WTC11 (cell line): ENCODE data around the gene IQGAP3. TPM values are rescaled to one million over a fixed set of nuclear protein-coding genes. Genes with fewer than 3 reads are reported as not detected.

ENCODE experiments used
- ATAC-seq: fragments of 200-7000 bp; cut with Tn5 transposase; 2 replicates; pipeline ENCODE4 v1.10.0; 2021; ENCODE audit warnings: mild to moderate bottlenecking, moderate library complexity
- CTCF ChIA-PET: fragments of 300-600 bp; sonication (Branson Sonifier 250); formaldehyde crosslinking; loops from one replicate; lab custom pipeline; 2021; ENCODE audit warnings: antibody characterized with exemption; lab: Charles Lee
- POLR2A ChIA-PET: fragments of 350-600 bp; sonication (Branson Sonifier 250); formaldehyde crosslinking; loops from one replicate; lab custom pipeline; 2021; ENCODE audit warnings: antibody characterized with exemption; lab: Charles Lee
- DNase-seq: peaks from one replicate; pipeline ENCODE4 v3.0.0; 2021; ENCODE audit warnings: low spot score
- H3K27ac Mint-ChIP-seq: 2 replicates; pipeline ENCODE4 v1.8.0; 2021; ENCODE audit warnings: mixed read lengths
- H3K27me3 Mint-ChIP-seq: 2 replicates; pipeline ENCODE4 v1.8.0; 2021; ENCODE audit warnings: low read depth, mild to moderate bottlenecking, moderate library complexity, mixed read lengths
- H3K36me3 Mint-ChIP-seq: 2 replicates; pipeline ENCODE4 v1.8.0; 2021; ENCODE audit warnings: mixed read lengths
- H3K4me1 Mint-ChIP-seq: 2 replicates; pipeline ENCODE4 v1.8.0; 2022; ENCODE audit warnings: mixed read lengths
- H3K4me3 Mint-ChIP-seq: 2 replicates; pipeline ENCODE4 v1.8.0; 2021; ENCODE audit warnings: mild to moderate bottlenecking, moderate library complexity, mixed read lengths
- H3K9me3 Mint-ChIP-seq: 2 replicates; pipeline ENCODE4 v1.8.0; 2021; ENCODE audit warnings: mixed read lengths
- ATF2 ChIP-seq: sonication (generic); formaldehyde crosslinking; IDR thresholded peaks from 2 replicates; pipeline ENCODE4 v1.8.1; 2022; ENCODE audit warnings: low read depth, missing genetic modification reagents, borderline replicate concordance
- E2F4 ChIP-seq: sonication (generic); formaldehyde crosslinking; IDR thresholded peaks from 2 replicates; pipeline ENCODE4 v1.8.1; 2022; ENCODE audit warnings: low read depth, mild to moderate bottlenecking, moderate library complexity, missing genetic modification reagents, borderline replicate concordance
- E2F5 ChIP-seq: sonication (generic); formaldehyde crosslinking; IDR thresholded peaks from 2 replicates; pipeline ENCODE4 v1.8.1; 2022; ENCODE audit warnings: mild to moderate bottlenecking, moderate library complexity, missing genetic modification reagents
- FOXJ3 ChIP-seq: sonication (generic); formaldehyde crosslinking; IDR thresholded peaks from 2 replicates; pipeline ENCODE4 v1.9.0; 2021; ENCODE audit warnings: missing genetic modification reagents, mild to moderate bottlenecking, borderline replicate concordance
- GTF2I ChIP-seq: fragments of 250-450 bp; sonication (Bioruptor Pico); conservative IDR thresholded peaks from 2 replicates; pipeline ENCODE4 v1.4.0; 2021; ENCODE audit warnings: mild to moderate bottlenecking
- IRF2 ChIP-seq: sonication (generic); formaldehyde crosslinking; IDR thresholded peaks from 2 replicates; pipeline ENCODE4 v1.8.0; 2022; ENCODE audit warnings: low read depth, missing genetic modification reagents, borderline replicate concordance
- JUN ChIP-seq: sonication (generic); formaldehyde crosslinking; IDR thresholded peaks from 2 replicates; pipeline ENCODE4 v1.8.0; 2023; ENCODE audit warnings: mild to moderate bottlenecking, missing genetic modification reagents
- MYBL2 ChIP-seq: sonication (generic); formaldehyde crosslinking; IDR thresholded peaks from 2 replicates; pipeline ENCODE4 v1.8.1; 2023; ENCODE audit warnings: mild to moderate bottlenecking, moderate library complexity, missing genetic modification reagents
- NFATC4 ChIP-seq: fragments of 250-450 bp; sonication (Bioruptor Pico); IDR thresholded peaks from 2 replicates; pipeline ENCODE4 v1.9.0; 2021; ENCODE audit warnings: mild to moderate bottlenecking
- OVOL2 ChIP-seq: fragments of 250-450 bp; sonication (Bioruptor Pico); IDR thresholded peaks from 2 replicates; pipeline ENCODE4 v1.9.0; 2021; ENCODE audit warnings: mild to moderate bottlenecking, borderline replicate concordance
- SMAD4 ChIP-seq: sonication (generic); formaldehyde crosslinking; IDR thresholded peaks from 2 replicates; pipeline ENCODE4 v1.8.0; 2022; ENCODE audit warnings: mild to moderate bottlenecking, missing genetic modification reagents
- SP1 ChIP-seq: sonication (generic); formaldehyde crosslinking; conservative IDR thresholded peaks from 2 replicates; pipeline ENCODE4 v1.8.1; 2022; ENCODE audit warnings: missing genetic modification reagents
- STAT6 ChIP-seq: sonication (generic); formaldehyde crosslinking; conservative IDR thresholded peaks from 2 replicates; pipeline ENCODE4 v1.8.1; 2023; ENCODE audit warnings: mild to moderate bottlenecking, low read depth, missing genetic modification reagents, moderate library complexity
- TCF7 ChIP-seq: sonication (generic); formaldehyde crosslinking; IDR thresholded peaks from 2 replicates; pipeline ENCODE4 v1.8.0; 2022; ENCODE audit warnings: mild to moderate bottlenecking, low read depth, missing genetic modification reagents, moderate library complexity
- USF1 ChIP-seq: sonication (generic); formaldehyde crosslinking; IDR thresholded peaks from 2 replicates; pipeline ENCODE4 v1.8.0; 2022; ENCODE audit warnings: mild to moderate bottlenecking, missing genetic modification reagents
- ZNF121 ChIP-seq: sonication (generic); formaldehyde crosslinking; IDR thresholded peaks from 2 replicates; pipeline ENCODE4 v1.8.0; 2023; ENCODE audit warnings: missing genetic modification reagents
- ZNF416 ChIP-seq: fragments of 250-450 bp; sonication (Bioruptor Pico); IDR thresholded peaks from 2 replicates; pipeline ENCODE4 v1.9.0; 2021; ENCODE audit warnings: mild to moderate bottlenecking, inconsistent platforms
- ZNF671 ChIP-seq: fragments of 250-450 bp; sonication (Bioruptor Pico); IDR thresholded peaks from 2 replicates; pipeline ENCODE4 v1.8.0; 2021; ENCODE audit warnings: mild to moderate bottlenecking
- total RNA-seq: library from RNA; stranded (reverse); gene quantifications from 3 replicates; pipeline ENCODE4 v1.2.3, GENCODE V29; 2021
- TF ChIP-seq, protein P1 (sequence below): sonication (generic); formaldehyde crosslinking; IDR thresholded peaks from 2 replicates; pipeline ENCODE4 v1.8.1; 2022; ENCODE audit warnings: mild to moderate bottlenecking, missing genetic modification reagents, moderate library complexity, borderline replicate concordance
- TF ChIP-seq, protein P2 (sequence below): sonication (generic); formaldehyde crosslinking; IDR thresholded peaks from 2 replicates; pipeline ENCODE4 v1.8.0; 2023; ENCODE audit warnings: mild to moderate bottlenecking, missing genetic modification reagents

The IQGAP3 gene
- total RNA-seq, 1 experiment from 2014 or later = 33.3 TPM

GRCh38 chr1:156496211-156496761 is 76.1 kb downstream of the IQGAP3 start (continued):
- TF ChIP-seq MYBL2 (no peak), ZNF671 (CRISPR knock-in tag) (no peak), NFATC4 (no peak), ATF2 (no peak), GTF2I (CRISPR knock-in tag) (no peak), USF1 (CRISPR knock-in tag) (no peak), ZNF416 (CRISPR knock-in tag) (no peak), OVOL2 (CRISPR knock-in tag) (no peak), FOXJ3 (CRISPR knock-in tag) (no peak), TCF7 (no peak), IRF2 (CRISPR knock-in tag) (no peak), JUN (CRISPR knock-in tag) (no peak), SP1 (CRISPR knock-in tag) (no peak), E2F5 (CRISPR knock-in tag) (no peak)

- H3K4me3 Mint-ChIP-seq = no peak overlapping the region
- H3K27ac Mint-ChIP-seq = peak overlapping the region; percentile 78
- TF ChIP-seq ZNF121 (CRISPR knock-in tag) = peak; percentile 74; the same call in 1 of the 2 replicates
- TF ChIP-seq, protein P1, sequence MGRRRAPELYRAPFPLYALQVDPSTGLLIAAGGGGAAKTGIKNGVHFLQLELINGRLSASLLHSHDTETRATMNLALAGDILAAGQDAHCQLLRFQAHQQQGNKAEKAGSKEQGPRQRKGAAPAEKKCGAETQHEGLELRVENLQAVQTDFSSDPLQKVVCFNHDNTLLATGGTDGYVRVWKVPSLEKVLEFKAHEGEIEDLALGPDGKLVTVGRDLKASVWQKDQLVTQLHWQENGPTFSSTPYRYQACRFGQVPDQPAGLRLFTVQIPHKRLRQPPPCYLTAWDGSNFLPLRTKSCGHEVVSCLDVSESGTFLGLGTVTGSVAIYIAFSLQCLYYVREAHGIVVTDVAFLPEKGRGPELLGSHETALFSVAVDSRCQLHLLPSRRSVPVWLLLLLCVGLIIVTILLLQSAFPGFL (CRISPR knock-in tag) = no peak
- DNase-seq (no peak), ATAC-seq (no peak)
- ChIA-PET POLR2A (no interaction called here), CTCF (interaction anchor here (4.6 kb wide), 1 partner anchor 15 kb away, joined by 68 read pairs; no protein-coding TSS in a partner anchor)
- no peaks in the 10 kb centered on the region for H3K36me3 Mint-ChIP-seq
- H3K9me3 Mint-ChIP-seq = no peaks in the 10 kb centered on the region
- H3K4me1 Mint-ChIP-seq = peaks cover 81% of the 10 kb centered on the region
- H3K27me3 Mint-ChIP-seq = no peaks in the 10 kb centered on the region
Observed at GRCh38 chr1:156495401-156496140, 76.8 kb downstream of the IQGAP3 start.

DNA sequence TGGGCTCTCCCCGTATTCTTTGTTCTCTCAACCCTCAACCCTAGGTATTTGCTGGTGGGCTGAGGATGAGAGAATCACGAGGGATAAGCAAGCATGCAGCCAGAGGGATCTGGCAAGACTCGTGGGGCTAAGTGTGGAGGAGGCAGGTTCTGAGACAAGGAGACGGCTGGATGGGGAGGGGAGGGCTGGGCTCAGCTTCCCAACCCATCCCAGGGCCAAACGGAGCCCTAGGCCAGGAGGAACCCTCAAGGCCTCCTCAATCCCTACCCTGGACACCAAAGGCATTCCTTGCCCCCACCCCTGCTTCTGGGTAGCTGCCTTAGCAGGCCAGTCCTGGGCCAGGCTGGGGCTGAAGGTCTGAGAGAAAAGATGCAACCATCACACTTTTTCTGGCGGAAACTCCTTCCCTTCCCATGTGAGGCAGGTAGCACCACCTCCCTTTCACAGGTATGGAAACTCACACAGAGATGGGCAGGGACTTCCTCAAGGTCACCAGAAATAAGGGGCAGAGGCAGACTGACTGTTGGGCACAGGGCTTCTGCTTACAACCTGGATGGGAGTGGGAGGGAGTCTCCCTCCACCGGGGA is 78.0 kb downstream of the IQGAP3 start:
- no peak overlapping the region for H3K4me3 Mint-ChIP-seq
- no peaks in the 10 kb centered on the region for H3K27me3 Mint-ChIP-seq
- H3K4me1 Mint-ChIP-seq = peaks cover 92% of the 10 kb centered on the region
- ChIA-PET CTCF (interaction anchor here (0.5 to 6.0 kb wide), 3 partner anchors 8 to 183 kb away, joined by 3 to 145 read pairs (median 82); partner anchors contain the start of genes MEF2D and NES), POLR2A (no interaction called here)
- H3K36me3 Mint-ChIP-seq = no peaks in the 10 kb centered on the region
- ATAC-seq (no peak), DNase-seq (no peak)
- no peaks in the 10 kb centered on the region for H3K9me3 Mint-ChIP-seq
- no peak overlapping the region for H3K27ac Mint-ChIP-seq
- TF ChIP-seq E2F4 = no peak
- TF ChIP-seq STAT6 (CRISPR knock-in tag) = no peak
- TF ChIP-seq, protein P2, sequence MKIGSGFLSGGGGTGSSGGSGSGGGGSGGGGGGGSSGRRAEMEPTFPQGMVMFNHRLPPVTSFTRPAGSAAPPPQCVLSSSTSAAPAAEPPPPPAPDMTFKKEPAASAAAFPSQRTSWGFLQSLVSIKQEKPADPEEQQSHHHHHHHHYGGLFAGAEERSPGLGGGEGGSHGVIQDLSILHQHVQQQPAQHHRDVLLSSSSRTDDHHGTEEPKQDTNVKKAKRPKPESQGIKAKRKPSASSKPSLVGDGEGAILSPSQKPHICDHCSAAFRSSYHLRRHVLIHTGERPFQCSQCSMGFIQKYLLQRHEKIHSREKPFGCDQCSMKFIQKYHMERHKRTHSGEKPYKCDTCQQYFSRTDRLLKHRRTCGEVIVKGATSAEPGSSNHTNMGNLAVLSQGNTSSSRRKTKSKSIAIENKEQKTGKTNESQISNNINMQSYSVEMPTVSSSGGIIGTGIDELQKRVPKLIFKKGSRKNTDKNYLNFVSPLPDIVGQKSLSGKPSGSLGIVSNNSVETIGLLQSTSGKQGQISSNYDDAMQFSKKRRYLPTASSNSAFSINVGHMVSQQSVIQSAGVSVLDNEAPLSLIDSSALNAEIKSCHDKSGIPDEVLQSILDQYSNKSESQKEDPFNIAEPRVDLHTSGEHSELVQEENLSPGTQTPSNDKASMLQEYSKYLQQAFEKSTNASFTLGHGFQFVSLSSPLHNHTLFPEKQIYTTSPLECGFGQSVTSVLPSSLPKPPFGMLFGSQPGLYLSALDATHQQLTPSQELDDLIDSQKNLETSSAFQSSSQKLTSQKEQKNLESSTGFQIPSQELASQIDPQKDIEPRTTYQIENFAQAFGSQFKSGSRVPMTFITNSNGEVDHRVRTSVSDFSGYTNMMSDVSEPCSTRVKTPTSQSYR (CRISPR knock-in tag) = no peak
- TF ChIP-seq E2F5 (CRISPR knock-in tag) = no peak
- TF ChIP-seq SMAD4 (CRISPR knock-in tag) = no peak
